Measurements from ENCODE around the gene SLC25A22.

DNA sequence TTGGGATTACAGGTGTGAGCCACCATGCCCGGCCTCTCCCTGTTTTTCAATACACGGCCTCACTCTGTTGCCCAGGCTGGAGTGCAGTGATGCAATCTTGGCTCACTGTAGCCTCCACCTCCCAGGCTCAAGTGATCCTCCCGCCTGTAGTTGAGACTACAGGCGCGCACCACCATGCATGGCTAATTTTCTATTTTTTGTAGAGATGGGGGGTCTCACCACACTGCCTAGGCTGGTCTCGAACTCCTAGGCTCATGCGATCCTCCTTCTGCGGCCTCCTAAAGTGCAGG lies 32.3 kb downstream of the SLC25A22 start:
- TF ChIP-seq, protein P1, sequence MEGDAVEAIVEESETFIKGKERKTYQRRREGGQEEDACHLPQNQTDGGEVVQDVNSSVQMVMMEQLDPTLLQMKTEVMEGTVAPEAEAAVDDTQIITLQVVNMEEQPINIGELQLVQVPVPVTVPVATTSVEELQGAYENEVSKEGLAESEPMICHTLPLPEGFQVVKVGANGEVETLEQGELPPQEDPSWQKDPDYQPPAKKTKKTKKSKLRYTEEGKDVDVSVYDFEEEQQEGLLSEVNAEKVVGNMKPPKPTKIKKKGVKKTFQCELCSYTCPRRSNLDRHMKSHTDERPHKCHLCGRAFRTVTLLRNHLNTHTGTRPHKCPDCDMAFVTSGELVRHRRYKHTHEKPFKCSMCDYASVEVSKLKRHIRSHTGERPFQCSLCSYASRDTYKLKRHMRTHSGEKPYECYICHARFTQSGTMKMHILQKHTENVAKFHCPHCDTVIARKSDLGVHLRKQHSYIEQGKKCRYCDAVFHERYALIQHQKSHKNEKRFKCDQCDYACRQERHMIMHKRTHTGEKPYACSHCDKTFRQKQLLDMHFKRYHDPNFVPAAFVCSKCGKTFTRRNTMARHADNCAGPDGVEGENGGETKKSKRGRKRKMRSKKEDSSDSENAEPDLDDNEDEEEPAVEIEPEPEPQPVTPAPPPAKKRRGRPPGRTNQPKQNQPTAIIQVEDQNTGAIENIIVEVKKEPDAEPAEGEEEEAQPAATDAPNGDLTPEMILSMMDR (IDR thresholded peaks at IDR 0.05; ENCODE audit: insufficient read depth, low read length, poor library complexity, severe bottlenecking), result no peak
- TF ChIP-seq EZH2phosphoT487 (conservative IDR thresholded peaks at IDR 0.05; ENCODE audit: low read length), result no peak
